T-helper 17 cell (primary cell): ENCODE measurements around the gene HSDL2. TPM values are rescaled to one million over a fixed set of nuclear protein-coding genes. Genes with fewer than 3 reads are reported as not detected.
A peak's percentile ranks its signal among the peaks of the same experiment; 100 is the strongest.

Source experiments
- ATAC-seq: fragments of 150-1000 bp; cut with Tn5 transposase; 2 replicates; pipeline ENCODE4 v1.10.0; 2021; ENCODE audit warnings: mild to moderate bottlenecking, moderate library complexity
- DNase-seq, 3 donors: peaks; one replicate each; pipeline versions ENCODE4 v3.0.0 to v3.0.0-alpha.2; 2020 to 2021
- H3K9me3 ChIP-seq: one replicate; pipeline ENCODE4 v1.7.0; 2013; ENCODE audit warnings: low read length, mild to moderate bottlenecking; ENCODE audit not compliant: control insufficient read depth, poor library complexity, severe bottlenecking
- H3K27ac Mint-ChIP-seq: one replicate; pipeline ENCODE4 v1.8.0; 2022; ENCODE audit warnings: mild to moderate bottlenecking, moderate library complexity, mixed read lengths
- H3K27me3 Mint-ChIP-seq: one replicate; pipeline ENCODE4 v1.8.0; 2022; ENCODE audit warnings: mixed read lengths
- H3K36me3 Mint-ChIP-seq: one replicate; pipeline ENCODE4 v1.8.0; 2022; ENCODE audit warnings: low read depth, mixed read lengths
- H3K4me1 Mint-ChIP-seq: one replicate; pipeline ENCODE4 v1.8.0; 2022; ENCODE audit warnings: mild to moderate bottlenecking, mixed read lengths
- H3K4me3 Mint-ChIP-seq: one replicate; pipeline ENCODE4 v1.8.0; 2022; ENCODE audit warnings: mild to moderate bottlenecking, moderate library complexity, mixed read lengths
- total RNA-seq, 4 donors: library from RNA in 2 of 4; stranded (reverse) in 2 of 4; gene quantifications; one replicate each; pipeline ENCODE4 v1.2.3 and lab custom pipeline; 2022 to 2026

The HSDL2 gene
- total RNA-seq, 2 donors from 2014 or later, result 7.9 to 10.1 TPM

- peaks cover 2% of the 10 kb centered on the region for H3K4me1 Mint-ChIP-seq
- H3K27ac Mint-ChIP-seq, result peak overlapping the region; percentile 56
- no peaks in the 10 kb centered on the region for H3K9me3 ChIP-seq
- no peak overlapping the region for H3K4me3 Mint-ChIP-seq
- H3K27me3 Mint-ChIP-seq, result no peaks in the 10 kb centered on the region
- no peak for ATAC-seq
- H3K36me3 Mint-ChIP-seq, result peaks cover 6% of the 10 kb centered on the region
- DNase-seq, result no peak
Measured at GRCh38 chr9:112421771-112422222, 41.9 kb downstream of the HSDL2 start.

GRCh38 chr9:112422417-112423148 is 42.7 kb downstream of the HSDL2 start:
- no peak for DNase-seq
- Mint-ChIP-seq H3K27me3 (no peaks in the 10 kb centered on the region), H3K4me3 (no peak overlapping the region), H3K36me3 (peaks cover 6% of the 10 kb centered on the region), H3K4me1 (peaks cover 2% of the 10 kb centered on the region), H3K27ac (no peak overlapping the region)
- ATAC-seq, result no peak
- H3K9me3 ChIP-seq, result no peaks in the 10 kb centered on the region

- Mint-ChIP-seq H3K4me3 (no peak overlapping the region), H3K27me3 (no peaks in the 10 kb centered on the region), H3K27ac (no peak overlapping the region), H3K4me1 (no peaks in the 10 kb centered on the region), H3K36me3 (peaks cover 15% of the 10 kb centered on the region)
- no peak for DNase-seq
- ATAC-seq, result no peak
- H3K9me3 ChIP-seq, result no peaks in the 10 kb centered on the region
Measured at GRCh38 chr9:112430006-112430522, 50.2 kb downstream of the HSDL2 start.

GRCh38 chr9:112433499-112434392 is 53.8 kb downstream of the HSDL2 start:
- Mint-ChIP-seq H3K4me1 (no peaks in the 10 kb centered on the region), H3K27me3 (no peaks in the 10 kb centered on the region), H3K27ac (no peak overlapping the region), H3K4me3 (no peak overlapping the region), H3K36me3 (peaks cover 11% of the 10 kb centered on the region)
- DNase-seq (no peak), ATAC-seq (no peak)
- no peaks in the 10 kb centered on the region for H3K9me3 ChIP-seq

GRCh38 chr9:112434487-112434886 is 54.6 kb downstream of the HSDL2 start:
- H3K4me1 Mint-ChIP-seq, result no peaks in the 10 kb centered on the region
- no peak overlapping the region for H3K27ac Mint-ChIP-seq

GRCh38 chr9:112437406-112437805 is 57.5 kb downstream of the HSDL2 start:
- Mint-ChIP-seq H3K36me3 (peaks cover 6% of the 10 kb centered on the region), H3K4me1 (peaks cover 2% of the 10 kb centered on the region), H3K27ac (no peak overlapping the region), H3K27me3 (no peaks in the 10 kb centered on the region), H3K4me3 (no peak overlapping the region)
- ATAC-seq (no peak), DNase-seq (no peak)
- H3K9me3 ChIP-seq, result no peaks in the 10 kb centered on the region

More at GRCh38 chr9:112434487-112434886, 54.6 kb downstream of the HSDL2 start:
- H3K4me3 Mint-ChIP-seq, result no peak overlapping the region
- no peaks in the 10 kb centered on the region for H3K27me3 Mint-ChIP-seq
- peaks cover 10% of the 10 kb centered on the region for H3K36me3 Mint-ChIP-seq
- H3K9me3 ChIP-seq, result no peaks in the 10 kb centered on the region
- ATAC-seq (no peak), DNase-seq (no peak)

GRCh38 chr9:112439171-112439570 is 59.3 kb downstream of the HSDL2 start:
- Mint-ChIP-seq H3K36me3 (peaks cover 3% of the 10 kb centered on the region), H3K4me1 (peaks cover 4% of the 10 kb centered on the region), H3K4me3 (no peak overlapping the region), H3K27ac (no peak overlapping the region), H3K27me3 (no peaks in the 10 kb centered on the region)
- no peaks in the 10 kb centered on the region for H3K9me3 ChIP-seq
- no peak for ATAC-seq
- no peak for DNase-seq

GRCh38 chr9:112439825-112440224 is 59.9 kb downstream of the HSDL2 start:
- peaks cover 3% of the 10 kb centered on the region for H3K36me3 Mint-ChIP-seq
- DNase-seq (no peak), ATAC-seq (no peak)
- peaks cover 4% of the 10 kb centered on the region for H3K4me1 Mint-ChIP-seq
- no peaks in the 10 kb centered on the region for H3K27me3 Mint-ChIP-seq
- no peak overlapping the region for H3K27ac Mint-ChIP-seq
- no peak overlapping the region for H3K4me3 Mint-ChIP-seq
- no peaks in the 10 kb centered on the region for H3K9me3 ChIP-seq

- DNase-seq, result no peak
- H3K4me1 Mint-ChIP-seq, result peaks cover 6% of the 10 kb centered on the region
- no peak for ATAC-seq
- no peak overlapping the region for H3K27ac Mint-ChIP-seq
- peaks cover 5% of the 10 kb centered on the region for H3K36me3 Mint-ChIP-seq
- H3K4me3 Mint-ChIP-seq, result no peak overlapping the region
- H3K27me3 Mint-ChIP-seq, result no peaks in the 10 kb centered on the region
- no peaks in the 10 kb centered on the region for H3K9me3 ChIP-seq
Measured at GRCh38 chr9:112443200-112443599, 63.3 kb downstream of the HSDL2 start.

- Mint-ChIP-seq H3K27me3 (no peaks in the 10 kb centered on the region), H3K4me3 (no peak overlapping the region), H3K4me1 (peaks cover 6% of the 10 kb centered on the region), H3K36me3 (peaks cover 5% of the 10 kb centered on the region), H3K27ac (no peak overlapping the region)
- H3K9me3 ChIP-seq, result no peaks in the 10 kb centered on the region
- ATAC-seq (no peak), DNase-seq (no peak)
Measured at GRCh38 chr9:112443636-112444035, 63.7 kb downstream of the HSDL2 start.

- DNase-seq (no peak), ATAC-seq (no peak)
- Mint-ChIP-seq H3K36me3 (peaks cover 5% of the 10 kb centered on the region), H3K4me1 (peaks cover 6% of the 10 kb centered on the region), H3K27me3 (no peaks in the 10 kb centered on the region), H3K27ac (peak overlapping the region; percentile 54), H3K4me3 (no peak overlapping the region)
- no peaks in the 10 kb centered on the region for H3K9me3 ChIP-seq
Measured at GRCh38 chr9:112445196-112445595, 65.3 kb downstream of the HSDL2 start.

- ATAC-seq (no peak), DNase-seq (no peak)
- Mint-ChIP-seq H3K36me3 (peaks cover 4% of the 10 kb centered on the region), H3K4me3 (no peak overlapping the region), H3K4me1 (peaks cover 6% of the 10 kb centered on the region), H3K27ac (peak overlapping the region; percentile 54), H3K27me3 (no peaks in the 10 kb centered on the region)
- no peaks in the 10 kb centered on the region for H3K9me3 ChIP-seq
Measured at GRCh38 chr9:112446080-112446479, 66.2 kb downstream of the HSDL2 start.

GRCh38 chr9:112446526-112446925 is 66.6 kb downstream of the HSDL2 start:
- H3K4me1 Mint-ChIP-seq, result peaks cover 5% of the 10 kb centered on the region
- no peak for DNase-seq

More at GRCh38 chr9:112446526-112446925, 66.6 kb downstream of the HSDL2 start:
- Mint-ChIP-seq H3K27ac (no peak overlapping the region), H3K4me3 (no peak overlapping the region), H3K27me3 (no peaks in the 10 kb centered on the region), H3K36me3 (peaks cover 2% of the 10 kb centered on the region)
- H3K9me3 ChIP-seq, result no peaks in the 10 kb centered on the region
- ATAC-seq, result no peak
